Keratinocyte (primary cell): ENCODE results near the gene CEACAM19.
"Not testable (repeated sequence)": the region's sequence is repeated elsewhere in the genome, so short reads cannot be mapped to it uniquely, and the experiment has no call there.

Experiments
- EZH2 ChIP-seq: IDR thresholded peaks from one replicate; pipeline ENCODE4 v1.6.1; 2012; ENCODE audit warnings: inconsistent platforms, mild to moderate bottlenecking, low read length, moderate library complexity
- TF ChIP-seq, protein P1 (sequence below), 3 experiments: IDR thresholded peaks in 1 of 3; conservative IDR thresholded peaks in 1 of 3; optimal IDR thresholded peaks in 1 of 3; 2 replicates in 2 of 3; 3 replicates in 1 of 3; pipeline versions ENCODE3 to v1.5.1; 2011; ENCODE audit warnings: low read length in 3 of 3, mild to moderate bottlenecking in 3 of 3, moderate library complexity in 2 of 3, control low read depth in 1 of 3, inconsistent platforms in 1 of 3; ENCODE audit not compliant: insufficient read depth in 2 of 3; ENCODE audit errors: extremely low read depth in 1 of 3

DNA sequence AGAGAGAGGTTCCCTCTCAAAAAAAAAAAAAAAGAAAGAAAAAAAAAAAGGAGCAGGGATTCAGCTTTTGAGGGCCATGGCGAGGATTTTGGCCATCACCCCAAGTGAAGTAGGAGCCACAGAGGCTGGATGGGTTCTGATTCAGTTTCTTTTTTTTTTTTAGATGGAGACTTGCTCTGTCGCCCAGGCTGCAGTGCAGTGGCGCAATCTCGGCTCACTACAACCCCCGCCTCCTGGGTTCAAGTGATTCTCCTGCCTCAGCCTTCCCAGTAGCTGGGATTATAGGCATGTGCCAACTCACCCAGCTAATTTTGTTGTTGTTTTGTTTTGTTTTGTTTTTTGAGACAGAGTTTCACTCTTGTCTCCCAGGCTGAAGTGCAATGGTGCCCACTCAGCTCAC lies 50.1 kb downstream of the CEACAM19 start:
- TF ChIP-seq, protein P1, sequence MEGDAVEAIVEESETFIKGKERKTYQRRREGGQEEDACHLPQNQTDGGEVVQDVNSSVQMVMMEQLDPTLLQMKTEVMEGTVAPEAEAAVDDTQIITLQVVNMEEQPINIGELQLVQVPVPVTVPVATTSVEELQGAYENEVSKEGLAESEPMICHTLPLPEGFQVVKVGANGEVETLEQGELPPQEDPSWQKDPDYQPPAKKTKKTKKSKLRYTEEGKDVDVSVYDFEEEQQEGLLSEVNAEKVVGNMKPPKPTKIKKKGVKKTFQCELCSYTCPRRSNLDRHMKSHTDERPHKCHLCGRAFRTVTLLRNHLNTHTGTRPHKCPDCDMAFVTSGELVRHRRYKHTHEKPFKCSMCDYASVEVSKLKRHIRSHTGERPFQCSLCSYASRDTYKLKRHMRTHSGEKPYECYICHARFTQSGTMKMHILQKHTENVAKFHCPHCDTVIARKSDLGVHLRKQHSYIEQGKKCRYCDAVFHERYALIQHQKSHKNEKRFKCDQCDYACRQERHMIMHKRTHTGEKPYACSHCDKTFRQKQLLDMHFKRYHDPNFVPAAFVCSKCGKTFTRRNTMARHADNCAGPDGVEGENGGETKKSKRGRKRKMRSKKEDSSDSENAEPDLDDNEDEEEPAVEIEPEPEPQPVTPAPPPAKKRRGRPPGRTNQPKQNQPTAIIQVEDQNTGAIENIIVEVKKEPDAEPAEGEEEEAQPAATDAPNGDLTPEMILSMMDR (optimal IDR thresholded peaks at IDR 0.05 in 1 of 3, IDR thresholded peaks at IDR 0.05 in 1 of 3, conservative IDR thresholded peaks at IDR 0.05 in 1 of 3; ENCODE audit: extremely low read depth in 1 of 3, insufficient read depth in 2 of 3, low read length in 3 of 3), result not testable (repeated sequence)
- not testable (repeated sequence) for TF ChIP-seq EZH2
